Amniotic stem cell (primary cell): ENCODE data around the gene PDE6A.
"Not testable (repeated sequence)": the region's sequence is repeated elsewhere in the genome, so short reads cannot be mapped to it uniquely, and the experiment has no call there.

Experiments
- DNase-seq: peaks from one replicate; lab custom pipeline; 2025; lab: John Stamatoyannopoulos, UW

Gene PDE6A

GRCh38 chr5:149951138-149951749 is 6.7 kb upstream of the PDE6A start:
- no peak for DNase-seq

GRCh38 chr5:149948993-149949392 is 4.4 kb upstream of the PDE6A start:
- no peak for DNase-seq

GRCh38 chr5:149946118-149946517 is 1.5 kb upstream of the PDE6A start:
- no peak for DNase-seq

GRCh38 chr5:149943177-149943949 is 1.2 kb downstream of the PDE6A start:
- not testable (repeated sequence) for DNase-seq

- DNase-seq: not testable (repeated sequence)
Observed at GRCh38 chr5:149942741-149943169, 1.8 kb downstream of the PDE6A start.

GRCh38 chr5:149942199-149942598 is 2.4 kb downstream of the PDE6A start:
- DNase-seq: no peak

- DNase-seq: no peak
Observed at GRCh38 chr5:149941795-149942194, 2.8 kb downstream of the PDE6A start.

- DNase-seq: no peak
Observed at GRCh38 chr5:149940941-149941644, 3.5 kb downstream of the PDE6A start.

- no peak for DNase-seq
Observed at GRCh38 chr5:149940077-149940574, 4.5 kb downstream of the PDE6A start.

GRCh38 chr5:149939546-149939945 is 5.0 kb downstream of the PDE6A start:
- DNase-seq: no peak

- DNase-seq: peak; percentile 38
Observed at GRCh38 chr5:149938791-149939358, 5.7 kb downstream of the PDE6A start.

- DNase-seq: no peak
Observed at GRCh38 chr5:149938279-149938678, 6.3 kb downstream of the PDE6A start.

- no peak for DNase-seq
Observed at GRCh38 chr5:149937610-149938009, 7.0 kb downstream of the PDE6A start.

GRCh38 chr5:149936700-149937091 is 7.9 kb downstream of the PDE6A start:
- DNase-seq: no peak

GRCh38 chr5:149936044-149936699 is 8.4 kb downstream of the PDE6A start:
- DNase-seq: no peak

GRCh38 chr5:149935431-149935901 is 9.1 kb downstream of the PDE6A start:
- DNase-seq: no peak

- no peak for DNase-seq
Observed at GRCh38 chr5:149932445-149933350, 11.9 kb downstream of the PDE6A start.

GRCh38 chr5:149931992-149932436 is 12.6 kb downstream of the PDE6A start:
- no peak for DNase-seq

GRCh38 chr5:149930749-149931574 is 13.6 kb downstream of the PDE6A start:
- DNase-seq: no peak
